H1 (cell line): ENCODE results near the gene MMP25. TPM values are rescaled to one million over a fixed set of nuclear protein-coding genes. Genes with fewer than 3 reads are reported as not detected.

Source experiments
- CBX8 ChIP-seq: fragments of 300-800, 300-1000 bp; sonication (generic); IDR thresholded peaks from 2 replicates; pipeline ENCODE4 v1.7.1; 2016; ENCODE audit warnings: low read depth, low read length, borderline replicate concordance
- FOSL1 ChIP-seq: IDR thresholded peaks from 2 replicates; pipeline ENCODE4 v1.6.1; 2011; ENCODE audit warnings: mild to moderate bottlenecking, low read depth, low read length, moderate library complexity; ENCODE audit not compliant: insufficient read depth
- GABPA ChIP-seq: IDR thresholded peaks from 2 replicates; pipeline ENCODE4 v1.6.1; 2011; ENCODE audit warnings: mild to moderate bottlenecking, low read length, moderate library complexity, borderline replicate concordance; ENCODE audit not compliant: insufficient read depth
- GTF2F1 ChIP-seq: IDR thresholded peaks from 2 replicates; pipeline ENCODE4 v1.6.1; 2012; ENCODE audit warnings: low read depth, low read length, improper control_type of control experiment, borderline replicate concordance
- NANOG ChIP-seq: IDR thresholded peaks from 2 replicates; pipeline ENCODE4 v1.6.1; 2011; ENCODE audit warnings: low read length, low read depth, mild to moderate bottlenecking, inconsistent platforms; ENCODE audit not compliant: insufficient read depth, poor library complexity, severe bottlenecking
- PHF8 ChIP-seq: fragments of 200-600 bp; sonication (generic); conservative IDR thresholded peaks from 2 replicates; pipeline ENCODE4 v1.7.1; 2012; ENCODE audit warnings: low read depth, mild to moderate bottlenecking, inconsistent platforms, low read length, moderate library complexity
- POU5F1 ChIP-seq: IDR thresholded peaks from 2 replicates; pipeline ENCODE4 v1.6.1; 2011; ENCODE audit warnings: low read depth, mild to moderate bottlenecking, low read length, moderate library complexity
- SP4 ChIP-seq: IDR thresholded peaks from 2 replicates; pipeline ENCODE4 v1.6.1; 2012; ENCODE audit warnings: low read length, inconsistent platforms
- TEAD4 ChIP-seq: IDR thresholded peaks from 2 replicates; pipeline ENCODE4 v1.6.1; 2012; ENCODE audit warnings: low read depth, low read length, inconsistent platforms, mixed read lengths
- polyA plus RNA-seq, 7 experiments: library from polyadenylated mRNA; depleted of rRNA in 3 of 7; stranded (reverse) in 5 of 7; unstranded in 2 of 7; fragments of >200 nt in 5 of 7; fragments of 200-250 nt in 2 of 7; gene quantifications; 1 replicate in 5 of 7; 2 replicates in 1 of 7; 4 replicates in 1 of 7; pipeline versions ENCODE4 v1.2.1 to v1.2.3, GENCODE V29; 2011 to 2013; ENCODE audit warnings: missing spikeins in 2 of 7, mixed read lengths in 2 of 7
- total RNA-seq: library from RNA; stranded (reverse); fragmentation: NEBNext Ultra II Directional; extraction: Animal tissue kit (Norgen Biotek cat#: 25700); gene quantifications from 2 replicates; pipeline ENCODE4 v1.2.1, GENCODE V29; 2021
- TF ChIP-seq, protein P1 (sequence below): fragments of 300-600 bp; sonication (generic); IDR thresholded peaks from 2 replicates; pipeline ENCODE4 v1.7.1; 2012; ENCODE audit warnings: low read length, moderate library complexity, mild to moderate bottlenecking, inconsistent platforms; ENCODE audit not compliant: insufficient replicate concordance

The MMP25 gene
- total and polyA plus RNA-seq, 2 of the 8 experiments (the other 6 are each of a cell fraction or from before 2014, with no cell fraction given) = 7.7 to 26.7 TPM

DNA sequence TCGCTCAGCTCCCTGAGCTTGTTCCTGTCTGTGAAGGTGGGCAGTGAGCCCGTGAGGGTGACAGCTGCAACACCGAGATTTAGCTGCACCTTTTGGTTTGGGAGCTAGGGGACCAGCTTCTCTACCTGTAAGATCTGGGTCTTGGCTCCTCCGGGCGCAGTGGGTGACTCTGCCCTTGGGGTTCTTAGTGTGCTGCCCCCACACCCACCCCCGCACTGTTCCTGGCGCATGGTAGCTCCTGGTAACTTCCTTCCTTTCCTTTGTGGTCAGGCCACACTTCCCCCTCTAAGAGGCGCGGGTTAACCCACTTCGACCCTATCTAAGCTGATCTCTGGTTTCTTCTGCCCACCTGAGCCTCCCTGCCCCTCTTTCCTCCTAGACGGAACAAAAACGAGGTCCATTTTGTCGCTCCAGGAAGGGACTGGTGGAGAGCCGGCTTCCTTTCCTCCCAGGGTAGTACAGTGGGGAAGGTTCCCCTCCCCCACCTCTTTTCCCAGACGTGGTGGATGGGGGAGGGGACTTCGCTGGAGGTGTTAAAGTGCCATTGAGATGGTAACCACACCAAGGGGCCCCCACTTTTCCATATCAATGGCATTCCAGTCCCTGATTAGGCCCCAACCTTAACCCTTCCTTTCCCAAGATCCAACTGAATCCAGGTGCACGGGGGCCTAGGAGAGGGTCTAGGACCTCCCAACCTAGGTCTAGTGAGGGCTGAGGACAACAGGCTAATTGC is 38.2 kb upstream of the MMP25 start (continued):
- TF ChIP-seq, protein P1, sequence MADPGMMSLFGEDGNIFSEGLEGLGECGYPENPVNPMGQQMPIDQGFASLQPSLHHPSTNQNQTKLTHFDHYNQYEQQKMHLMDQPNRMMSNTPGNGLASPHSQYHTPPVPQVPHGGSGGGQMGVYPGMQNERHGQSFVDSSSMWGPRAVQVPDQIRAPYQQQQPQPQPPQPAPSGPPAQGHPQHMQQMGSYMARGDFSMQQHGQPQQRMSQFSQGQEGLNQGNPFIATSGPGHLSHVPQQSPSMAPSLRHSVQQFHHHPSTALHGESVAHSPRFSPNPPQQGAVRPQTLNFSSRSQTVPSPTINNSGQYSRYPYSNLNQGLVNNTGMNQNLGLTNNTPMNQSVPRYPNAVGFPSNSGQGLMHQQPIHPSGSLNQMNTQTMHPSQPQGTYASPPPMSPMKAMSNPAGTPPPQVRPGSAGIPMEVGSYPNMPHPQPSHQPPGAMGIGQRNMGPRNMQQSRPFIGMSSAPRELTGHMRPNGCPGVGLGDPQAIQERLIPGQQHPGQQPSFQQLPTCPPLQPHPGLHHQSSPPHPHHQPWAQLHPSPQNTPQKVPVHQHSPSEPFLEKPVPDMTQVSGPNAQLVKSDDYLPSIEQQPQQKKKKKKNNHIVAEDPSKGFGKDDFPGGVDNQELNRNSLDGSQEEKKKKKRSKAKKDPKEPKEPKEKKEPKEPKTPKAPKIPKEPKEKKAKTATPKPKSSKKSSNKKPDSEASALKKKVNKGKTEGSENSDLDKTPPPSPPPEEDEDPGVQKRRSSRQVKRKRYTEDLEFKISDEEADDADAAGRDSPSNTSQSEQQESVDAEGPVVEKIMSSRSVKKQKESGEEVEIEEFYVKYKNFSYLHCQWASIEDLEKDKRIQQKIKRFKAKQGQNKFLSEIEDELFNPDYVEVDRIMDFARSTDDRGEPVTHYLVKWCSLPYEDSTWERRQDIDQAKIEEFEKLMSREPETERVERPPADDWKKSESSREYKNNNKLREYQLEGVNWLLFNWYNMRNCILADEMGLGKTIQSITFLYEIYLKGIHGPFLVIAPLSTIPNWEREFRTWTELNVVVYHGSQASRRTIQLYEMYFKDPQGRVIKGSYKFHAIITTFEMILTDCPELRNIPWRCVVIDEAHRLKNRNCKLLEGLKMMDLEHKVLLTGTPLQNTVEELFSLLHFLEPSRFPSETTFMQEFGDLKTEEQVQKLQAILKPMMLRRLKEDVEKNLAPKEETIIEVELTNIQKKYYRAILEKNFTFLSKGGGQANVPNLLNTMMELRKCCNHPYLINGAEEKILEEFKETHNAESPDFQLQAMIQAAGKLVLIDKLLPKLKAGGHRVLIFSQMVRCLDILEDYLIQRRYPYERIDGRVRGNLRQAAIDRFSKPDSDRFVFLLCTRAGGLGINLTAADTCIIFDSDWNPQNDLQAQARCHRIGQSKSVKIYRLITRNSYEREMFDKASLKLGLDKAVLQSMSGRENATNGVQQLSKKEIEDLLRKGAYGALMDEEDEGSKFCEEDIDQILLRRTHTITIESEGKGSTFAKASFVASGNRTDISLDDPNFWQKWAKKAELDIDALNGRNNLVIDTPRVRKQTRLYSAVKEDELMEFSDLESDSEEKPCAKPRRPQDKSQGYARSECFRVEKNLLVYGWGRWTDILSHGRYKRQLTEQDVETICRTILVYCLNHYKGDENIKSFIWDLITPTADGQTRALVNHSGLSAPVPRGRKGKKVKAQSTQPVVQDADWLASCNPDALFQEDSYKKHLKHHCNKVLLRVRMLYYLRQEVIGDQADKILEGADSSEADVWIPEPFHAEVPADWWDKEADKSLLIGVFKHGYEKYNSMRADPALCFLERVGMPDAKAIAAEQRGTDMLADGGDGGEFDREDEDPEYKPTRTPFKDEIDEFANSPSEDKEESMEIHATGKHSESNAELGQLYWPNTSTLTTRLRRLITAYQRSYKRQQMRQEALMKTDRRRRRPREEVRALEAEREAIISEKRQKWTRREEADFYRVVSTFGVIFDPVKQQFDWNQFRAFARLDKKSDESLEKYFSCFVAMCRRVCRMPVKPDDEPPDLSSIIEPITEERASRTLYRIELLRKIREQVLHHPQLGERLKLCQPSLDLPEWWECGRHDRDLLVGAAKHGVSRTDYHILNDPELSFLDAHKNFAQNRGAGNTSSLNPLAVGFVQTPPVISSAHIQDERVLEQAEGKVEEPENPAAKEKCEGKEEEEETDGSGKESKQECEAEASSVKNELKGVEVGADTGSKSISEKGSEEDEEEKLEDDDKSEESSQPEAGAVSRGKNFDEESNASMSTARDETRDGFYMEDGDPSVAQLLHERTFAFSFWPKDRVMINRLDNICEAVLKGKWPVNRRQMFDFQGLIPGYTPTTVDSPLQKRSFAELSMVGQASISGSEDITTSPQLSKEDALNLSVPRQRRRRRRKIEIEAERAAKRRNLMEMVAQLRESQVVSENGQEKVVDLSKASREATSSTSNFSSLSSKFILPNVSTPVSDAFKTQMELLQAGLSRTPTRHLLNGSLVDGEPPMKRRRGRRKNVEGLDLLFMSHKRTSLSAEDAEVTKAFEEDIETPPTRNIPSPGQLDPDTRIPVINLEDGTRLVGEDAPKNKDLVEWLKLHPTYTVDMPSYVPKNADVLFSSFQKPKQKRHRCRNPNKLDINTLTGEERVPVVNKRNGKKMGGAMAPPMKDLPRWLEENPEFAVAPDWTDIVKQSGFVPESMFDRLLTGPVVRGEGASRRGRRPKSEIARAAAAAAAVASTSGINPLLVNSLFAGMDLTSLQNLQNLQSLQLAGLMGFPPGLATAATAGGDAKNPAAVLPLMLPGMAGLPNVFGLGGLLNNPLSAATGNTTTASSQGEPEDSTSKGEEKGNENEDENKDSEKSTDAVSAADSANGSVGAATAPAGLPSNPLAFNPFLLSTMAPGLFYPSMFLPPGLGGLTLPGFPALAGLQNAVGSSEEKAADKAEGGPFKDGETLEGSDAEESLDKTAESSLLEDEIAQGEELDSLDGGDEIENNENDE = no peak
- 0 out of 2 replicates have a peak, but pooled peaks have one; percentile 8 for TF ChIP-seq PHF8
- peak; percentile 100 for TF ChIP-seq POU5F1
- TF ChIP-seq GABPA = peak; percentile 31; the same call in 1 of the 2 replicates
- no peak for TF ChIP-seq FOSL1
- peak; percentile 86 for TF ChIP-seq GTF2F1
- no peak for TF ChIP-seq SP4
- TF ChIP-seq NANOG = peak; percentile 84
- no peak for TF ChIP-seq CBX8
- TF ChIP-seq TEAD4 = peak; percentile 99
